KMS-11 (cell line): ENCODE measurements around the gene PRKCH.

ENCODE experiments used
- H2AFZ ChIP-seq: fragments of 200-600 bp; sonication (generic); 2 replicates; pipeline ENCODE4 v1.6.1; 2016; ENCODE audit warnings: antibody characterized with exemption, mixed run types, low read depth
- H3K27ac ChIP-seq: fragments of 200-600 bp; sonication (generic); 2 replicates; pipeline ENCODE4 v1.6.1; 2016; ENCODE audit warnings: mild to moderate bottlenecking, mixed run types
- H3K27me3 ChIP-seq: fragments of 200-600 bp; sonication (generic); 2 replicates; pipeline ENCODE4 v1.6.1; 2017; ENCODE audit warnings: mild to moderate bottlenecking, low read depth, mixed run types, moderate library complexity; ENCODE audit not compliant: insufficient read depth
- H3K36me3 ChIP-seq: fragments of 200-600 bp; sonication (generic); 2 replicates; pipeline ENCODE4 v1.6.1; 2017; ENCODE audit warnings: mild to moderate bottlenecking, mixed run types; ENCODE audit not compliant: insufficient read depth
- H3K4me1 ChIP-seq: fragments of 200-600 bp; sonication (generic); 2 replicates; pipeline ENCODE4 v1.6.1; 2016; ENCODE audit warnings: mild to moderate bottlenecking, low read depth, mixed run types; ENCODE audit not compliant: poor library complexity, severe bottlenecking
- H3K4me2 ChIP-seq: fragments of 200-600 bp; sonication (generic); 2 replicates; pipeline ENCODE4 v1.7.0; 2016; ENCODE audit warnings: mild to moderate bottlenecking, mixed run types
- H3K4me3 ChIP-seq: fragments of 200-600 bp; sonication (generic); IDR thresholded peaks from 2 replicates; pipeline ENCODE4 v1.6.1; 2017; ENCODE audit warnings: low read depth, low read length, mixed read lengths; ENCODE audit not compliant: insufficient read depth
- H3K79me2 ChIP-seq: fragments of 200-600 bp; sonication (generic); 2 replicates; pipeline ENCODE4 v1.6.1; 2016; ENCODE audit warnings: low read depth, mixed run types; ENCODE audit not compliant: insufficient read depth
- H3K9ac ChIP-seq: fragments of 200-600 bp; sonication (generic); 2 replicates; pipeline ENCODE4 v1.6.1; 2016; ENCODE audit warnings: mild to moderate bottlenecking, mixed run types
- H4K20me1 ChIP-seq: fragments of 200-600 bp; sonication (generic); 2 replicates; pipeline ENCODE4 v1.6.1; 2016; ENCODE audit warnings: mild to moderate bottlenecking, mixed run types; ENCODE audit not compliant: insufficient read depth
- TF ChIP-seq, protein P1 (sequence below): fragments of 200-600 bp; sonication (generic); conservative IDR thresholded peaks from 2 replicates; pipeline ENCODE4 v1.6.1; 2017; ENCODE audit warnings: low read depth, mild to moderate bottlenecking, antibody characterized with exemption, low read length, moderate library complexity, mixed read lengths

The PRKCH gene

DNA sequence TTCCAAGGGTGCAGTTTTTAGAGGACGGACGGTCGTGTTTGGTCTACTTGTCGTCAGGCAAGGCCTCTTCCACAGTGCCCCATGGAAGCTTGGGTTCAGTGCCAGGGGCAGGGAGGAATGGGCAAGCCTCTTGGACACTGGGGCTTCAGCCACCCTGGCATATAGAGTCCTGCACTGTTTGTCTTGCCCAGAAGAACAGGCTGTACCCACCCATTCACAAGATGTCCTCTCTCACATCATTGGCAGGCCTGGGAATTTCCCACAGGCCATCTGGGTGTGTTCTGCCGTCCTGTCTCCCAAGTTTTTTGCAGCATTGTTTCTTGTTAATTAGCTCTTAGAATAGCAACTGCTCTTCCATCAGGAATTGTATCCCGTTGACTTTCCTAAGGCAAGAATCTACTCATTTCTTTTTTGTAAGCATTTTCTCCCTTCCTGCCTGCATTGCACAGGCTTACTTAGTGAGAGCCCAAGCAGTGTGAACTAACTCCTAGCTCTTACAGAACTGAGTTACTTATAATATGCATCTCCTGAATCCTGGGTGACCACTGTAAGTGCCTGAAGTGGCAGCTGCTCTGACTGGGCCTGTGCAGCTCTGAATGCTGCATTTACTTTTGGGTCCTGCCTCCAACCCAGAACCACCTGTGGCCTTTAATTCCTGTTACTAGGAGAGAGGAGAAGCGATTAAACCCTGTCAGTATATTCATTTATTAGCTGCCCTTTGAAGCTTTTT lies 224.5 kb downstream of the PRKCH start:
- Histone ChIP-seq H2AFZ (no peak overlapping the region), H3K27me3 (no peaks in the 10 kb centered on the region), H3K4me1 (no peaks in the 10 kb centered on the region), H3K27ac (no peak overlapping the region), H3K9ac (no peak overlapping the region), H4K20me1 (no peaks in the 10 kb centered on the region), H3K36me3 (no peaks in the 10 kb centered on the region), H3K4me3 (no peak overlapping the region), H3K4me2 (no peak overlapping the region), H3K79me2 (no peaks in the 10 kb centered on the region)
- TF ChIP-seq, protein P1, sequence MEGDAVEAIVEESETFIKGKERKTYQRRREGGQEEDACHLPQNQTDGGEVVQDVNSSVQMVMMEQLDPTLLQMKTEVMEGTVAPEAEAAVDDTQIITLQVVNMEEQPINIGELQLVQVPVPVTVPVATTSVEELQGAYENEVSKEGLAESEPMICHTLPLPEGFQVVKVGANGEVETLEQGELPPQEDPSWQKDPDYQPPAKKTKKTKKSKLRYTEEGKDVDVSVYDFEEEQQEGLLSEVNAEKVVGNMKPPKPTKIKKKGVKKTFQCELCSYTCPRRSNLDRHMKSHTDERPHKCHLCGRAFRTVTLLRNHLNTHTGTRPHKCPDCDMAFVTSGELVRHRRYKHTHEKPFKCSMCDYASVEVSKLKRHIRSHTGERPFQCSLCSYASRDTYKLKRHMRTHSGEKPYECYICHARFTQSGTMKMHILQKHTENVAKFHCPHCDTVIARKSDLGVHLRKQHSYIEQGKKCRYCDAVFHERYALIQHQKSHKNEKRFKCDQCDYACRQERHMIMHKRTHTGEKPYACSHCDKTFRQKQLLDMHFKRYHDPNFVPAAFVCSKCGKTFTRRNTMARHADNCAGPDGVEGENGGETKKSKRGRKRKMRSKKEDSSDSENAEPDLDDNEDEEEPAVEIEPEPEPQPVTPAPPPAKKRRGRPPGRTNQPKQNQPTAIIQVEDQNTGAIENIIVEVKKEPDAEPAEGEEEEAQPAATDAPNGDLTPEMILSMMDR: no peak

DNA sequence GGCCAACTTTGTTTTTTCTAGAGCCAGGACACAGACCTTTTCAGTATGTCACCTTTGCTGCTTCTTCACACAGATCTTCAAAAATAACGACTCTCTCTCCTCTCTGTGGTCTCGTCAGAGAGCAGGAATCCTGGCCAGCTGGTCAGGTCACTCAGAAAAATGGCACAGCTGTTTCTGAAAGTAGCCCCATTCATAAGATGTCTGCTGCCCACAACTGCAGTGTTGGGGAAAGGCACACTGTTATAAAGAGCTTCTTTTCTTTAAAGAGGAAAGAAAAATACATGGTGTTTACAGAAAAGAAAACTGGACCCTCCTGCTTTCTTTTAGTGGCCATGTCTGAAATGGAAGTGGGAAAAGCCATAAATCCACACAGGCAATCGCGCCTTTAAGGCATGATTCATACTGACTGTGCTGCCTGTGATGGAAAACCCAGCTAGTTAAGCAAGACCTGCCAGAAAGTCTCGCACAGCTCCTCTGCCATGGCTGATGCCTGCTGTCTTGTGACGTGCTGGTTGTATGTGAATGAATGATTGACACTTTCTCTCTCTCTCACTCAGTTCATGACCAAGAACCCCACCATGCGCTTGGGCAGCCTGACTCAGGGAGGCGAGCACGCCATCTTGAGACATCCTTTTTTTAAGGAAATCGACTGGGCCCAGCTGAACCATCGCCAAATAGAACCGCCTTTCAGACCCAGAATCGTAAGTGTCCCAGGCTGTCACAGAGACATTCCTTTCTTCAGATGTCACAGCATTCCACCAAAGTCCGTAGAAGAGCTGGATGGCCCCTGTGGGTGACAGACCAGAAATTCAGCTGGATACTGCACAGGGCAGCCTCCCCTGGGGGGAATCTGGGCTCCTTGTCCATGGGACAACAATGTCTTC lies 226.0 kb downstream of the PRKCH start:
- TF ChIP-seq, protein P1: no peak
- Histone ChIP-seq H3K4me1 (no peaks in the 10 kb centered on the region), H3K4me2 (no peak overlapping the region), H3K79me2 (no peaks in the 10 kb centered on the region), H2AFZ (no peak overlapping the region), H3K27me3 (no peaks in the 10 kb centered on the region), H3K9ac (no peak overlapping the region), H3K4me3 (no peak overlapping the region), H3K27ac (no peak overlapping the region), H4K20me1 (no peaks in the 10 kb centered on the region), H3K36me3 (no peaks in the 10 kb centered on the region)

DNA sequence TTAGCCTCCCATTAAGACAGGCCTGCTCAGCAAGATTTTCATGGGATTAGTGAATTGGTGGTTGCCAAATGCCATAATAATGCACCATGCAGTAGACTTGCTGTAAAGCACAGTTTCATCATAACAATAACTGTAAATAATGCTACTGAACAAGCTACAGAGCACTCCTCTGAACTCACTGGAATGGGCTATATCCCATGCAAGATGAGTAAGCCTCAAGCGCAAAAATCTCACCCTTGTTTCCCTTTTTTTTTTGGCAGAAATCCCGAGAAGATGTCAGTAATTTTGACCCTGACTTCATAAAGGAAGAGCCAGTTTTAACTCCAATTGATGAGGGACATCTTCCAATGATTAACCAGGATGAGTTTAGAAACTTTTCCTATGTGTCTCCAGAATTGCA lies 228.0 kb downstream of the PRKCH start:
- H3K4me1 ChIP-seq: no peaks in the 10 kb centered on the region
- H4K20me1 ChIP-seq: no peaks in the 10 kb centered on the region
- TF ChIP-seq, protein P1: no peak
- no peak overlapping the region for H3K4me2 ChIP-seq
- H3K4me3 ChIP-seq: no peak overlapping the region
- no peak overlapping the region for H2AFZ ChIP-seq
- no peak overlapping the region for H3K27ac ChIP-seq
- no peaks in the 10 kb centered on the region for H3K27me3 ChIP-seq
- no peaks in the 10 kb centered on the region for H3K36me3 ChIP-seq
- no peaks in the 10 kb centered on the region for H3K79me2 ChIP-seq
- no peak overlapping the region for H3K9ac ChIP-seq

DNA sequence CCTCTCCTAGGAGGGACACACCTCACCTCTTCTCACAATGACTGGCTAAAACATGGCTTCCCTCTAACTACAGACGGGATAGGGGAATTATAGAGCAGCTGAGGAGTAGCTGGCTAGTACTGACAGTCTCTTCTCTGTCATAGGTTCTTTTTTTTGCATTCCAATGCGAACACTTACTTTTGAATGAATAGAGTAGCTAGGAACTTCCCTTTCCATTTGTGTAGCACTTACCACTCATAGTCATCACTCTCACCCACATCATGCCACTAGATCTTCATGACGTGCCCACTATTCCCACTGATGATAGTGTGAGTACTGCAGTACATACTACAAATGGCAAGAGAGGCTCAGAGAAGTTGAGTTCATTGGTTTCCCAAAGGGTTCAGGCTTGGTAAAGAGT lies 230.0 kb downstream of the PRKCH start:
- no peaks in the 10 kb centered on the region for H3K4me1 ChIP-seq
- H3K27me3 ChIP-seq: no peaks in the 10 kb centered on the region
- H3K9ac ChIP-seq: no peak overlapping the region
- no peak overlapping the region for H3K27ac ChIP-seq
- no peaks in the 10 kb centered on the region for H3K36me3 ChIP-seq
- no peak overlapping the region for H3K4me3 ChIP-seq
- no peaks in the 10 kb centered on the region for H4K20me1 ChIP-seq
- no peaks in the 10 kb centered on the region for H3K79me2 ChIP-seq
- no peak overlapping the region for H3K4me2 ChIP-seq
- no peak overlapping the region for H2AFZ ChIP-seq
- TF ChIP-seq, protein P1: no peak
